T-helper 17 cell (primary cell): ENCODE data around the gene USB1. TPM values are rescaled to one million over a fixed set of nuclear protein-coding genes. Genes with fewer than 3 reads are reported as not detected.
A peak's percentile ranks its signal among the peaks of the same experiment; 100 is the strongest.
"Not testable (repeated sequence)": the region's sequence is repeated elsewhere in the genome, so short reads cannot be mapped to it uniquely, and the experiment has no call there.

ENCODE experiments used
- ATAC-seq: fragments of 150-1000 bp; cut with Tn5 transposase; 2 replicates; pipeline ENCODE4 v1.10.0; 2021; ENCODE audit warnings: mild to moderate bottlenecking, moderate library complexity
- DNase-seq, 3 donors: peaks; one replicate each; pipeline versions ENCODE4 v3.0.0 to v3.0.0-alpha.2; 2020 to 2021
- H3K9me3 ChIP-seq: one replicate; pipeline ENCODE4 v1.7.0; 2013; ENCODE audit warnings: low read length, mild to moderate bottlenecking; ENCODE audit not compliant: control insufficient read depth, poor library complexity, severe bottlenecking
- H3K27ac Mint-ChIP-seq: one replicate; pipeline ENCODE4 v1.8.0; 2022; ENCODE audit warnings: mild to moderate bottlenecking, moderate library complexity, mixed read lengths
- H3K27me3 Mint-ChIP-seq: one replicate; pipeline ENCODE4 v1.8.0; 2022; ENCODE audit warnings: mixed read lengths
- H3K36me3 Mint-ChIP-seq: one replicate; pipeline ENCODE4 v1.8.0; 2022; ENCODE audit warnings: low read depth, mixed read lengths
- H3K4me1 Mint-ChIP-seq: one replicate; pipeline ENCODE4 v1.8.0; 2022; ENCODE audit warnings: mild to moderate bottlenecking, mixed read lengths
- H3K4me3 Mint-ChIP-seq: one replicate; pipeline ENCODE4 v1.8.0; 2022; ENCODE audit warnings: mild to moderate bottlenecking, moderate library complexity, mixed read lengths
- total RNA-seq, 4 donors: library from RNA in 2 of 4; stranded (reverse) in 2 of 4; gene quantifications; one replicate each; pipeline ENCODE4 v1.2.3 and lab custom pipeline; 2022 to 2026

Gene USB1
- total RNA-seq, 2 donors from 2014 or later: 34.1 to 35.7 TPM

GRCh38 chr16:57977418-57978069 is 23.7 kb upstream of the USB1 start:
- Mint-ChIP-seq H3K36me3 (peaks cover 2% of the 10 kb centered on the region), H3K4me1 (peaks cover 8% of the 10 kb centered on the region), H3K27ac (no peak overlapping the region), H3K27me3 (peaks cover under 1% of the 10 kb centered on the region), H3K4me3 (no peak overlapping the region)
- H3K9me3 ChIP-seq: no peaks in the 10 kb centered on the region
- DNase-seq (no peak), ATAC-seq (no peak)

GRCh38 chr16:57978070-57978465 is 23.1 kb upstream of the USB1 start:
- not testable (repeated sequence) for H3K27ac Mint-ChIP-seq, H3K4me3 Mint-ChIP-seq, H3K9me3 ChIP-seq, H3K4me1 Mint-ChIP-seq, H3K27me3 Mint-ChIP-seq, H3K36me3 Mint-ChIP-seq, ATAC-seq, DNase-seq

GRCh38 chr16:57979006-57979585 is 22.1 kb upstream of the USB1 start:
- Mint-ChIP-seq H3K4me3 (no peak overlapping the region), H3K27ac (no peak overlapping the region), H3K4me1 (peaks cover 3% of the 10 kb centered on the region), H3K36me3 (no peaks in the 10 kb centered on the region), H3K27me3 (no peaks in the 10 kb centered on the region)
- no peak for ATAC-seq
- H3K9me3 ChIP-seq: no peaks in the 10 kb centered on the region
- no peak for DNase-seq

GRCh38 chr16:57981636-57982035 is 19.6 kb upstream of the USB1 start:
- Mint-ChIP-seq H3K36me3 (no peaks in the 10 kb centered on the region), H3K27ac (no peak overlapping the region), H3K4me1 (peaks cover 10% of the 10 kb centered on the region), H3K27me3 (no peaks in the 10 kb centered on the region), H3K4me3 (no peak overlapping the region)
- DNase-seq (no peak), ATAC-seq (no peak)
- H3K9me3 ChIP-seq: no peaks in the 10 kb centered on the region

GRCh38 chr16:57982385-57982784 is 18.8 kb upstream of the USB1 start:
- Mint-ChIP-seq H3K4me1 (peaks cover 10% of the 10 kb centered on the region), H3K36me3 (no peaks in the 10 kb centered on the region), H3K27me3 (no peaks in the 10 kb centered on the region), H3K4me3 (no peak overlapping the region), H3K27ac (no peak overlapping the region)
- no peak for ATAC-seq
- no peak for DNase-seq
- no peaks in the 10 kb centered on the region for H3K9me3 ChIP-seq

- Mint-ChIP-seq H3K4me1 (peaks cover 6% of the 10 kb centered on the region), H3K36me3 (no peaks in the 10 kb centered on the region)
- DNase-seq: peak; percentile 84 to 95 (median 92)
Observed at GRCh38 chr16:57984443-57985203, 16.6 kb upstream of the USB1 start.

GRCh38 chr16:57985204-57986181 is 15.7 kb upstream of the USB1 start:
- H3K27ac Mint-ChIP-seq: peak overlapping the region; percentile 77
- no peak for DNase-seq
- no peaks in the 10 kb centered on the region for H3K27me3 Mint-ChIP-seq

More at GRCh38 chr16:57984443-57985203, 16.6 kb upstream of the USB1 start:
- ATAC-seq: peak; percentile 99
- no peaks in the 10 kb centered on the region for H3K9me3 ChIP-seq
- Mint-ChIP-seq H3K4me3 (peak overlapping the region; percentile 93), H3K27ac (peak overlapping the region; percentile 77), H3K27me3 (no peaks in the 10 kb centered on the region)

GRCh38 chr16:57986196-57986595 is 15.0 kb upstream of the USB1 start:
- Mint-ChIP-seq H3K27ac (peak overlapping the region; percentile 77), H3K4me1 (peaks cover 12% of the 10 kb centered on the region), H3K27me3 (no peaks in the 10 kb centered on the region), H3K36me3 (no peaks in the 10 kb centered on the region), H3K4me3 (peak overlapping the region; percentile 47)
- no peaks in the 10 kb centered on the region for H3K9me3 ChIP-seq
- no peak for ATAC-seq
- DNase-seq: no peak

More at GRCh38 chr16:57985204-57986181, 15.7 kb upstream of the USB1 start:
- ATAC-seq: peak; percentile 57
- H3K9me3 ChIP-seq: no peaks in the 10 kb centered on the region
- Mint-ChIP-seq H3K4me1 (peaks cover 10% of the 10 kb centered on the region), H3K36me3 (no peaks in the 10 kb centered on the region), H3K4me3 (peak overlapping the region; percentile 93)

GRCh38 chr16:57987441-57988177 is 13.6 kb upstream of the USB1 start:
- no peak overlapping the region for H3K4me3 Mint-ChIP-seq
- DNase-seq (no peak), ATAC-seq (no peak)
- no peaks in the 10 kb centered on the region for H3K27me3 Mint-ChIP-seq
- H3K36me3 Mint-ChIP-seq: no peaks in the 10 kb centered on the region
- H3K4me1 Mint-ChIP-seq: peaks cover 14% of the 10 kb centered on the region
- H3K27ac Mint-ChIP-seq: no peak overlapping the region
- no peaks in the 10 kb centered on the region for H3K9me3 ChIP-seq

GRCh38 chr16:57988929-57989328 is 12.3 kb upstream of the USB1 start:
- no peaks in the 10 kb centered on the region for H3K9me3 ChIP-seq
- H3K36me3 Mint-ChIP-seq: no peaks in the 10 kb centered on the region
- no peaks in the 10 kb centered on the region for H3K27me3 Mint-ChIP-seq
- ATAC-seq: no peak
- DNase-seq: no peak
- H3K4me1 Mint-ChIP-seq: peaks cover 18% of the 10 kb centered on the region
- H3K27ac Mint-ChIP-seq: peak overlapping the region; percentile 63
- no peak overlapping the region for H3K4me3 Mint-ChIP-seq

GRCh38 chr16:57991551-57992059 is 9.6 kb upstream of the USB1 start:
- Mint-ChIP-seq H3K36me3 (peaks cover 2% of the 10 kb centered on the region), H3K4me1 (peaks cover 20% of the 10 kb centered on the region), H3K27ac (no peak overlapping the region), H3K27me3 (no peaks in the 10 kb centered on the region), H3K4me3 (no peak overlapping the region)
- DNase-seq (no peak), ATAC-seq (no peak)
- H3K9me3 ChIP-seq: no peaks in the 10 kb centered on the region

GRCh38 chr16:57992084-57992483 is 9.1 kb upstream of the USB1 start:
- Mint-ChIP-seq H3K4me1 (peaks cover 21% of the 10 kb centered on the region), H3K36me3 (peaks cover 2% of the 10 kb centered on the region), H3K27me3 (no peaks in the 10 kb centered on the region), H3K27ac (no peak overlapping the region), H3K4me3 (no peak overlapping the region)
- H3K9me3 ChIP-seq: no peaks in the 10 kb centered on the region
- DNase-seq: no peak
- no peak for ATAC-seq
